Activated gamma-delta T cell treated with anti-CD3 and anti-CD28 coated beads, Interleukin-2, amount 50 U/mL, for 16 hours (primary cell): ENCODE measurements around the gene STARD9.
"Not testable (repeated sequence)": the region's sequence is repeated elsewhere in the genome, so short reads cannot be mapped to it uniquely, and the experiment has no call there.

ENCODE experiments used
- DNase-seq: peaks from one replicate; pipeline ENCODE4 v3.0.0-alpha.2; 2020; ENCODE audit warnings: low read depth

The STARD9 gene

GRCh38 chr15:42627485-42627884, 52.1 kb downstream of the STARD9 start:
- no peak for DNase-seq

GRCh38 chr15:42628761-42629160, 53.4 kb downstream of the STARD9 start:
- DNase-seq: no peak

- DNase-seq: no peak
Observed at GRCh38 chr15:42632105-42632675, 56.8 kb downstream of the STARD9 start.

GRCh38 chr15:42640109-42640508, 64.7 kb downstream of the STARD9 start:
- DNase-seq: no peak

- peak; percentile 27 for DNase-seq
Observed at GRCh38 chr15:42650208-42651066, 75.0 kb downstream of the STARD9 start.

GRCh38 chr15:42665827-42666226, 90.4 kb downstream of the STARD9 start:
- no peak for DNase-seq

DNA sequence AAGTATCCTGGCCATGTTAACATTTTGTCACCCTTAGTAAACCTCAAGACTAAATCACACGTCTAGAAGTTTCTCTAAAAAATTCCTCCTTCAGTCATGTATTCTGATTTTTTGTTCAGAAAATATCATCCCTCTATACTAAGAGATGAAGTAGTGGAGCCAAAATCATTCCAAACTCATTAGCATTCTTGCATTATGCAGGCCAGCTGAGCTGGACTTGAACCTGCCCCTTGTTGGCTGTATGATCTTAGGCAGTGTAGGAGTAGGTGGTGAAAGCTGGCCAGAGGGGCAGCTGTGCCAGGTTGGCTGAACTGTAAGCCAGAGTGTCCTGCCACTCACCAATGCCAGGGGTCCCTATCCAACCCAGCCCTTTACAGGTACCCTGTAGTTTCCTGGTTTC, 92.4 kb downstream of the STARD9 start:
- no peak for DNase-seq

DNA sequence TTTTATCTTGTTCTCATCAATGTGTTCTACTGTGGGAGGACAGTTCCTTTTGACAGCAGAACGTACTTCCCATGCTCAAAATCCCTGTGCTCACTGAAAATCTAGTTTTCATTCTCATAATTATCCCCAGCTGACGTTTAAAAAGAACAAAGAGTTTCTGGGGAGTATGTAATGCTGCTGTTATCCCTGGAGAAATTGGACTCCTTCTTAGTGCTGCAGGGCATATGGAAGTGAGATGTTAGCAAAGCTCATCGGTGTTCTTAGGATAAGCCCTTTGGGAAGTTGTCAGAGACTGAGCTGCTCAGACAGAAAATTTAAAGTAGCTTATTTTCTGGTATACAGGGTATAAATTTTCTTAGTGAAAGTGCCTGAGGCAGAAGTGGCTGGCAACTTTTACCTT, 95.0 kb downstream of the STARD9 start:
- no peak for DNase-seq

GRCh38 chr15:42672444-42672843, 97.0 kb downstream of the STARD9 start:
- DNase-seq: no peak

DNA sequence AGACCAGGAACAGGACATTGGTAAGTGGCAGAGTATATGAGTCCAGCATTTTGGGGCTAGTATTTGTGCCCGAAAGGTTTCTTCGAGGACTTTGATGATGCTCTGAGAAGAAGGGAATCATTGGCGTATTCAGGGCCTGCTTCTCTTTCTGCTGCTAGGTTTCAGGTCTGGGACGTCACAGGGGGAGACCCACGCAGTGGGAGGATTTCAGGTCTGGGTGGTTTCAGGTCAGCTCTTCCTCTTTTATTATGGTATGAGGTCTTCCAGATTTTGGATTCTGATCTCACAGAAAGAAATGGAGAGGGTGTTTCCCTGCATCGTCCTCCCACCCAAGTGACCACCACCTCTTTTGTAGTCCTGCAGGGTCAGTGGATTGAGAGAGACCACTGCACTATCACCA, 99.1 kb downstream of the STARD9 start:
- DNase-seq: no peak

DNA sequence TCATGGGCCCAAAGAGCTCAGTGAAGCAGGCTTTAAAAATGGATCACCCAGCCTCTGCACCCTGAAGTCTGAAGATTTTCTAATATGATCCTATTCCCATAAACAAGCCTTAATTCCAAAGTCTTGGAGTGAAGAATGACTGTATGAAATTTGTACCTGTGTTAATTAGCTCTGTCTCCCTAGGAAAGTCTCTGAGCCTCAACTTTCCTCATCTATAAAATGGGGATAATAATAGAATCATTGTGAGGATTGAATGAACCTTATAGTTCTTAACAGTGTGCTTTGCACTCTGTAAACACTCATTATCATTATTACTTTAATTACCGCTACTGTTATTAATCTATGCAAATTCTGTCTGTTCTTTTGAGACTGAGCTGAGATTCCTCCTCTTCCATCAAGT, 99.6 kb downstream of the STARD9 start:
- DNase-seq: no peak

- no peak for DNase-seq
Observed at GRCh38 chr15:42679285-42680141, 104.1 kb downstream of the STARD9 start.

GRCh38 chr15:42680142-42680482, 104.7 kb downstream of the STARD9 start:
- not testable (repeated sequence) for DNase-seq

GRCh38 chr15:42681119-42681518, 105.7 kb downstream of the STARD9 start:
- DNase-seq: no peak

DNA sequence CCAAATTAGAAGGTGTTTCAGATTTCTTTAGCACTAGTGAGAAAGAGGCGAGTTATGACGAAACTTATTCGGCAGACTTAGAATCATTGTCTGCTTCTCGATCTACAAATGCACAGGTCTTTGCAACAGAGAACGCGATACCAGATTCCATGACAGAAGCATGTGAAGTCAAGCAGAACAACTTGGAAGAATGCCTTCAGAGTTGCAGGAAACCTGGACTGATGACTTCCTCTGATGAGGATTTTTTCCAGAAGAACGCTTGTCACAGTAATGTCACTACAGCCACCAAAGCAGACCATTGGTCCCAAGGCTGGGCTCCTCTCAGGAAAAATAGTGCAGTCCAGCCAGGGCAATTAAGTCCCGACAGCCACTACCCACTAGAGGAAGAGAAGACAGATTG, 110.9 kb downstream of the STARD9 start:
- DNase-seq: no peak

- DNase-seq: no peak
Observed at GRCh38 chr15:42687740-42688139, 112.3 kb downstream of the STARD9 start.

DNA sequence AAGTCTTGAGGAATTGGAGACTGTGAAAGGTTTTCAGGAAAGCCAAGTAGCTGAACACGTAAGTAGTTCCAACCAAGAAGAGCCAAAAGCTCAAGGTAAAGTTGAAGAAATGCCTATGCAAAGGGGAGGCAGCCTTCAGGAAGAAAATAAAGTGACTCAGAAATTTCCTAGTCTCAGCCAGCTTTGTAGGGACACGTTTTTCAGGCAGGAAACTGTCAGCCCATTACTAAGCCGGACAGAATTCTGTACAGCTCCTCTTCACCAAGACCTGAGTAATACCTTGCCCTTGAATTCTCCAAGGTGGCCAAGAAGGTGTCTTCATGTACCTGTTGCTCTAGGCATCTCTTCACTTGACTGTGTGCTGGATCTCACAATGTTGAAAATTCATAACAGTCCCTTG, 112.9 kb downstream of the STARD9 start:
- DNase-seq: no peak

- DNase-seq: no peak
Observed at GRCh38 chr15:42691308-42691707, 115.9 kb downstream of the STARD9 start.

DNA sequence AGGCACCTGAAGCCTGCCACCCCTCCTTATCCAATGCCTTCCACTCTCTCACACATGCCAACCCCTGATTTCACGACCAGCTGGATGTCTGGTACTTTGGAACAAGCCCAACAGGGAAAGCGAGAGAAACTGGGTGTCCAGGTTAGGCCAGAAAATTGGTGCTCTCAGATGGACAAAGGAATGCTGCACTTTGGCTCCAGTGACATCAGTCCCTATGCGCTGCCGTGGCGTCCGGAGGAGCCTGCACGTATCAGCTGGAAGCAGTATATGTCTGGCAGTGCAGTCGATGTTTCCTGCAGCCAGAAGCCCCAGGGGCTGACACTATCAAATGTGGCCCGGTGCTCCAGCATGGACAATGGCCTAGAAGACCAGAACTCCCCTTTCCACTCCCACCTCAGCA, 116.4 kb downstream of the STARD9 start:
- no peak for DNase-seq

- no peak for DNase-seq
Observed at GRCh38 chr15:42692536-42692935, 117.1 kb downstream of the STARD9 start.

GRCh38 chr15:42692997-42693396, 117.6 kb downstream of the STARD9 start:
- DNase-seq: no peak

- no peak for DNase-seq
Observed at GRCh38 chr15:42693496-42693895, 118.1 kb downstream of the STARD9 start.

- DNase-seq: no peak
Observed at GRCh38 chr15:42693942-42694341, 118.5 kb downstream of the STARD9 start.
